HL-60 (cell line): ENCODE results near the gene SOWAHB.

ENCODE experiments used
- TF ChIP-seq, protein P1 (sequence below): IDR thresholded peaks from one replicate; pipeline ENCODE4 v1.5.1; 2011; ENCODE audit warnings: low read length, control low read depth, inconsistent platforms; ENCODE audit not compliant: insufficient read depth
- TF ChIP-seq, protein P2 (sequence below): IDR thresholded peaks from 2 replicates; pipeline ENCODE4 v1.6.1; 2012; ENCODE audit warnings: low read depth; ENCODE audit not compliant: insufficient replicate concordance

DNA sequence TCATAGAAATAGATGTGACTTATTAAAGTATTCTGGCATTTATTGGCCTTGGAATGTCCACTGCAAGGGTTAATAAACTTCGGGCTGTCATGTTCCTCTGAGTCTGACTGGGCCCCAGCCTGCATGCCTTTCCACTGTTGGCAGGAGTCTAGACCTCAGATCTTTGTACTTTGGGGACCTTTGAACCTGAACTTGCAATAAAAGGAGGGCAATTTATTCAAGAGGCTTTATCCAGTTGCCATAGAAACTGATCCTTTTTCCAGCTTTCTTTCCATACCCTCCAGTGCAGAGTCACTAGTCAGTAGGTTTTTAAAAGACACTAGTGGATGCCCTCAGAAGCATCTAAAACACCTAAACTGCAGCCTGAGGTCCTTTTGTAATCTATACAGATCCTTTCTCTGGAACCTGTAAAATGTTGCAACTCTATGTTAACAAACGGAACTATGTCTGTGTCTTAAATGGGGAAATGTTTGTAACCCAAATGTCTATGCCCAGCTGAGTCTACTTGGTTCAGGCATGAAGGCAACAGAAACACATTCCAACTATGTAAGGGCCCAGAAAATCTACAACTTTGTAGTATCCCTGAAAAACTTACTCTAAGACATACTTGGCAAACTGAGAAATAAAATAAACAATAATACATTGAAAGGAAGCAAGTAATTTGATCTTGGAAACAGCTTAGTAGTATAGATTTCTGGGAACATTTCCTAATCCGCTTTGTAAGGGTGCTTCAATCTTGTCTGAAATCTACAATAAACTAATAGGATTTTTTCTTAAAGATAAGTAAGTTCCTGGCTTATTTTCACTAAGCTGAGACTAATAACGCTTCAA is 41.5 kb downstream of the SOWAHB start:
- TF ChIP-seq, protein P1, sequence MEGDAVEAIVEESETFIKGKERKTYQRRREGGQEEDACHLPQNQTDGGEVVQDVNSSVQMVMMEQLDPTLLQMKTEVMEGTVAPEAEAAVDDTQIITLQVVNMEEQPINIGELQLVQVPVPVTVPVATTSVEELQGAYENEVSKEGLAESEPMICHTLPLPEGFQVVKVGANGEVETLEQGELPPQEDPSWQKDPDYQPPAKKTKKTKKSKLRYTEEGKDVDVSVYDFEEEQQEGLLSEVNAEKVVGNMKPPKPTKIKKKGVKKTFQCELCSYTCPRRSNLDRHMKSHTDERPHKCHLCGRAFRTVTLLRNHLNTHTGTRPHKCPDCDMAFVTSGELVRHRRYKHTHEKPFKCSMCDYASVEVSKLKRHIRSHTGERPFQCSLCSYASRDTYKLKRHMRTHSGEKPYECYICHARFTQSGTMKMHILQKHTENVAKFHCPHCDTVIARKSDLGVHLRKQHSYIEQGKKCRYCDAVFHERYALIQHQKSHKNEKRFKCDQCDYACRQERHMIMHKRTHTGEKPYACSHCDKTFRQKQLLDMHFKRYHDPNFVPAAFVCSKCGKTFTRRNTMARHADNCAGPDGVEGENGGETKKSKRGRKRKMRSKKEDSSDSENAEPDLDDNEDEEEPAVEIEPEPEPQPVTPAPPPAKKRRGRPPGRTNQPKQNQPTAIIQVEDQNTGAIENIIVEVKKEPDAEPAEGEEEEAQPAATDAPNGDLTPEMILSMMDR, result no peak
- TF ChIP-seq, protein P2, sequence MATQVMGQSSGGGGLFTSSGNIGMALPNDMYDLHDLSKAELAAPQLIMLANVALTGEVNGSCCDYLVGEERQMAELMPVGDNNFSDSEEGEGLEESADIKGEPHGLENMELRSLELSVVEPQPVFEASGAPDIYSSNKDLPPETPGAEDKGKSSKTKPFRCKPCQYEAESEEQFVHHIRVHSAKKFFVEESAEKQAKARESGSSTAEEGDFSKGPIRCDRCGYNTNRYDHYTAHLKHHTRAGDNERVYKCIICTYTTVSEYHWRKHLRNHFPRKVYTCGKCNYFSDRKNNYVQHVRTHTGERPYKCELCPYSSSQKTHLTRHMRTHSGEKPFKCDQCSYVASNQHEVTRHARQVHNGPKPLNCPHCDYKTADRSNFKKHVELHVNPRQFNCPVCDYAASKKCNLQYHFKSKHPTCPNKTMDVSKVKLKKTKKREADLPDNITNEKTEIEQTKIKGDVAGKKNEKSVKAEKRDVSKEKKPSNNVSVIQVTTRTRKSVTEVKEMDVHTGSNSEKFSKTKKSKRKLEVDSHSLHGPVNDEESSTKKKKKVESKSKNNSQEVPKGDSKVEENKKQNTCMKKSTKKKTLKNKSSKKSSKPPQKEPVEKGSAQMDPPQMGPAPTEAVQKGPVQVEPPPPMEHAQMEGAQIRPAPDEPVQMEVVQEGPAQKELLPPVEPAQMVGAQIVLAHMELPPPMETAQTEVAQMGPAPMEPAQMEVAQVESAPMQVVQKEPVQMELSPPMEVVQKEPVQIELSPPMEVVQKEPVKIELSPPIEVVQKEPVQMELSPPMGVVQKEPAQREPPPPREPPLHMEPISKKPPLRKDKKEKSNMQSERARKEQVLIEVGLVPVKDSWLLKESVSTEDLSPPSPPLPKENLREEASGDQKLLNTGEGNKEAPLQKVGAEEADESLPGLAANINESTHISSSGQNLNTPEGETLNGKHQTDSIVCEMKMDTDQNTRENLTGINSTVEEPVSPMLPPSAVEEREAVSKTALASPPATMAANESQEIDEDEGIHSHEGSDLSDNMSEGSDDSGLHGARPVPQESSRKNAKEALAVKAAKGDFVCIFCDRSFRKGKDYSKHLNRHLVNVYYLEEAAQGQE, result no peak
